IMR-90 (cell line): ENCODE results near the gene IFNLR1. TPM values are rescaled to one million over a fixed set of nuclear protein-coding genes. Genes with fewer than 3 reads are reported as not detected.

ENCODE experiments used
- ATAC-seq: fragments of 200-7000 bp; cut with Tn5 transposase; 2 replicates; pipeline ENCODE4 v1.9.1; 2020; ENCODE audit warnings: low read depth, mild to moderate bottlenecking, moderate library complexity
- BruUV-seq: library from RNA; stranded (reverse); fragments of 400-500 nt; replicated peaks from 2 replicates; lab custom pipeline; 2021; lab: Mats Ljungman, UMichigan
- CTCF ChIA-PET: fragments of 300-600 bp; formaldehyde crosslinking; extraction: SDS; loops from one replicate; lab custom pipeline; 2021; ENCODE audit warnings: antibody characterized with exemption; lab: Yijun Ruan, JAX
- POLR2A ChIA-PET: fragments of 300-600 bp; sonication (Branson Sonifier 250); formaldehyde crosslinking; loops from one replicate; lab custom pipeline; 2022; ENCODE audit warnings: antibody characterized with exemption; ENCODE audit not compliant: unreplicated experiment; lab: Charles Lee
- DNase-seq: peaks from one replicate; pipeline ENCODE4 v3.0.0; 2013
- H2AFZ ChIP-seq: replicated peaks from 2 replicates; pipeline ENCODE3; 2013; ENCODE audit warnings: low read length, mild to moderate bottlenecking; ENCODE audit not compliant: poor library complexity
- H2AK5ac ChIP-seq: 2 replicates; pipeline ENCODE4 v1.6.1; 2013; ENCODE audit warnings: low read depth, low read length, inconsistent platforms
- H2AK9ac ChIP-seq: replicated peaks from 2 replicates; pipeline ENCODE3; 2013; ENCODE audit warnings: mild to moderate bottlenecking, low read depth, low read length, moderate library complexity; ENCODE audit not compliant: poor library complexity
- H2BK120ac ChIP-seq: 2 replicates; pipeline ENCODE4 v1.6.1; 2013; ENCODE audit warnings: low read depth, low read length, inconsistent platforms
- H2BK15ac ChIP-seq: 3 replicates; pipeline ENCODE4 v1.6.1; 2013; ENCODE audit warnings: low read depth, low read length, inconsistent platforms
- H2BK20ac ChIP-seq: 2 replicates; pipeline ENCODE4 v1.6.1; 2013; ENCODE audit warnings: low read depth, mild to moderate bottlenecking, inconsistent platforms, low read length, moderate library complexity
- H2BK5ac ChIP-seq: 2 replicates; pipeline ENCODE4 v1.6.1; 2013; ENCODE audit warnings: mild to moderate bottlenecking, low read depth, low read length, inconsistent platforms; ENCODE audit not compliant: poor library complexity, severe bottlenecking
- H3K14ac ChIP-seq: replicated peaks from 2 replicates; pipeline ENCODE4 v1.6.1; 2013; ENCODE audit warnings: low read depth, low read length, inconsistent platforms
- H3K18ac ChIP-seq: 2 replicates; pipeline ENCODE4 v1.6.1; 2013; ENCODE audit warnings: low read depth, low read length, control low read depth
- H3K23ac ChIP-seq: 2 replicates; pipeline ENCODE4 v1.6.1; 2013; ENCODE audit warnings: low read depth, low read length, inconsistent platforms
- H3K27ac ChIP-seq: 2 replicates; pipeline ENCODE4 v1.5.1; 2013; ENCODE audit warnings: mild to moderate bottlenecking, control low read depth, low read length; ENCODE audit not compliant: insufficient read depth
- H3K27me3 ChIP-seq: 2 replicates; pipeline ENCODE4 v1.6.1; 2013; ENCODE audit warnings: low read length; ENCODE audit not compliant: control insufficient read depth, insufficient read depth
- H3K36me3 ChIP-seq: 2 replicates; pipeline ENCODE4 v1.6.1; 2013; ENCODE audit warnings: low read length, mixed read lengths; ENCODE audit not compliant: control insufficient read depth, insufficient read depth
- H3K4ac ChIP-seq: 2 replicates; pipeline ENCODE4 v1.6.1; 2013; ENCODE audit warnings: low read depth, low read length, inconsistent platforms
- H3K4me1 ChIP-seq: 2 replicates; pipeline ENCODE4 v1.6.1; 2013; ENCODE audit warnings: low read length, mixed read lengths; ENCODE audit not compliant: control insufficient read depth, insufficient read depth
- H3K4me2 ChIP-seq: 2 replicates; pipeline ENCODE4 v1.6.1; 2013; ENCODE audit warnings: low read depth, mild to moderate bottlenecking, control low read depth, low read length, moderate library complexity
- H3K4me3 ChIP-seq: 2 replicates; pipeline ENCODE4 v1.5.1; 2013; ENCODE audit warnings: low read depth, mild to moderate bottlenecking, control low read depth, low read length, moderate library complexity; ENCODE audit not compliant: insufficient read depth
- H3K56ac ChIP-seq: 2 replicates; pipeline ENCODE4 v1.6.1; 2013; ENCODE audit warnings: low read length, inconsistent platforms; ENCODE audit not compliant: insufficient read depth; ENCODE audit errors: extremely low read depth
- H3K79me1 ChIP-seq, 2 experiments: 2 replicates each; pipeline ENCODE4 v1.6.1; 2013; ENCODE audit warnings: low read length in 2 of 2, inconsistent platforms in 1 of 2, low read depth in 1 of 2
- H3K9ac ChIP-seq: 2 replicates; pipeline ENCODE4 v1.6.1; 2013; ENCODE audit warnings: low read depth, low read length, control low read depth
- H3K9me1 ChIP-seq: 2 replicates; pipeline ENCODE4 v1.6.1; 2013; ENCODE audit warnings: low read length, inconsistent platforms; ENCODE audit not compliant: insufficient read depth
- H3K9me3 ChIP-seq: 2 replicates; pipeline ENCODE4 v1.6.1; 2013; ENCODE audit warnings: low read length; ENCODE audit not compliant: control insufficient read depth, insufficient read depth
- H4K20me1 ChIP-seq: 2 replicates; pipeline ENCODE4 v1.6.1; 2013; ENCODE audit warnings: low read length, inconsistent platforms; ENCODE audit not compliant: insufficient read depth
- H4K5ac ChIP-seq: 2 replicates; pipeline ENCODE4 v1.6.1; 2013; ENCODE audit warnings: mild to moderate bottlenecking, low read depth, low read length, control low read depth
- H4K8ac ChIP-seq, 2 experiments: 2 replicates each; pipeline ENCODE4 v1.6.1; 2013; ENCODE audit warnings: low read depth in 2 of 2, low read length in 2 of 2, control low read depth in 1 of 2, inconsistent platforms in 1 of 2
- H4K91ac ChIP-seq: 2 replicates; pipeline ENCODE4 v1.6.1; 2013; ENCODE audit warnings: low read depth, low read length, inconsistent platforms; ENCODE audit not compliant: insufficient read depth
- CHD1 ChIP-seq: IDR thresholded peaks from 2 replicates; pipeline ENCODE4 v1.6.1; 2012; ENCODE audit warnings: low read depth, low read length, improper control_type of control experiment
- MAZ ChIP-seq: IDR thresholded peaks from 2 replicates; pipeline ENCODE4 v1.6.1; 2012; ENCODE audit warnings: low read depth, mild to moderate bottlenecking, low read length, improper control_type of control experiment, moderate library complexity, borderline replicate concordance
- NFE2L2 ChIP-seq: fragments of 150-350 bp; IDR thresholded peaks from 2 replicates; pipeline ENCODE4 v1.6.1; 2016; ENCODE audit warnings: low read depth, mild to moderate bottlenecking, low read length
- RCOR1 ChIP-seq: IDR thresholded peaks from 2 replicates; pipeline ENCODE4 v1.6.1; 2012; ENCODE audit warnings: mild to moderate bottlenecking, low read length, improper control_type of control experiment; ENCODE audit not compliant: insufficient replicate concordance
- WGBS, 2 experiments: methylation state at CpG; one replicate each; pipeline versions ENCODE4 v1.1.5 to v1.1.7; 2013; ENCODE audit warnings: missing lambda C conversion rate in 2 of 2; ENCODE audit not compliant: insufficient read length in 1 of 2; ENCODE audit errors: extremely low coverage in 2 of 2; 5-methylcytosine and 5-hydroxymethylcytosine counted together
- dilution Hi-C: fragments of 300-500 bp; cut with HindIII; formaldehyde crosslinking; loops from one replicate; pipeline ENCODE4 v1.14.3; 2018; ENCODE audit warnings: low sequenced_read_pairs; ENCODE audit not compliant: unreplicated experiment
- in situ Hi-C: fragments of 300-500 bp; cut with MboI; formaldehyde crosslinking; loops from 3 replicates; pipeline ENCODE4 v1.14.3; 2019; ENCODE audit warnings: low sequenced_read_pairs, inconsistent platforms, mixed read lengths
- intact Hi-C: fragments of 100-400 bp; cut with micrococcal nuclease; formaldehyde crosslinking; loops from 2 replicates; pipeline ENCODE4 v1.10.0; 2022
- polyA plus RNA-seq, 3 experiments: library from polyadenylated mRNA; depleted of rRNA; stranded (reverse); fragments of >200 nt; gene quantifications; 2 replicates each; pipeline ENCODE4 v1.2.3, GENCODE V29; 2012; ENCODE audit warnings: low replicate concordance in 1 of 3
- total RNA-seq: library from RNA; depleted of rRNA; stranded (reverse); fragments of >200 nt; gene quantifications from 2 replicates; pipeline ENCODE4 v1.2.3, GENCODE V29; 2012

The IFNLR1 gene
- total and polyA plus RNA-seq, 2 of the 4 experiments (the other 2 are of a cell fraction), result not detected

DNA sequence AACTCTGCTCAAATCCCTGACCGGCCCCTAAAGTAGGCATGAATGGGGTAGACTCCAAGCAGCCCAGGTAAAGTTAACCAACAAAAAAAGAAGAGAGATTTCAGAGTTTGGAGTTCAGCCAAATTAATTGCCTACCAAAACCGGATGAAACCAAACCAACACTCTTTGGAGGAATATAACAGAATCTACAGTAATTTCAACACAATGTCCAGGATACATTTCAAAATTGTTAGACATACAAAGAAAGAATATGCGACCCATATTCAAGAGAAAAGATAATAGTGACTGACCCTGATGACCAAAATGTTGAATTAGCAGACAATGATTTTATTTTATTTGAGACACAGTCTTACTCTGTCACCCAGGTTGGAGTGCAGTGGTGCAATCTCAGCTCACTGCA, 56.7 kb downstream of the IFNLR1 start:
- Histone ChIP-seq H2BK5ac (no peak overlapping the region), H3K4me1 (no peaks in the 10 kb centered on the region), H3K23ac (no peak overlapping the region), H3K14ac (no peak overlapping the region), H3K36me3 (no peaks in the 10 kb centered on the region), H2BK120ac (no peak overlapping the region), H3K4me3 (no peak overlapping the region), H3K9me1 (no peaks in the 10 kb centered on the region), H3K56ac (no peak overlapping the region), H4K91ac (no peak overlapping the region), H2BK20ac (no peak overlapping the region), H3K79me1 (no peaks in the 10 kb centered on the region), H3K4ac (no peak overlapping the region), H2AK5ac (no peak overlapping the region), H3K27me3 (peaks cover 24% of the 10 kb centered on the region), H3K9ac (no peak overlapping the region), H4K8ac (no peak overlapping the region), H3K9me3 (peaks cover 4% of the 10 kb centered on the region), H2AFZ (no peak overlapping the region), H4K5ac (no peak overlapping the region), H3K4me2 (no peak overlapping the region), H3K27ac (no peak overlapping the region), H4K20me1 (no peaks in the 10 kb centered on the region), H2AK9ac (no peak overlapping the region), H2BK15ac (no peak overlapping the region), H3K18ac (no peak overlapping the region)
- in situ Hi-C loops, result no loop called here
- intact Hi-C loops, result loop anchor here (10.0 kb wide), 1 partner anchor 46 kb away; no protein-coding TSS in a partner anchor
- POLR2A ChIA-PET, result no interaction called here
- dilution Hi-C loops, result no loop called here
- no CpG with 5 or more reads among the region's 3 CpGs for WGBS, 2 experiments
- CTCF ChIA-PET, result no interaction called here
- ATAC-seq (no peak), DNase-seq (no peak)
- no peak for TF ChIP-seq RCOR1
- no peak for TF ChIP-seq CHD1
- no peak for TF ChIP-seq MAZ
- TF ChIP-seq NFE2L2, result no peak
- BruUV-seq, result no TSS peak
